DMS79 treated with DMSO at 0.1 percent for 48 hours (cell line): ENCODE results near the gene FAM181B.
A peak's percentile ranks its signal among the peaks of the same experiment; 100 is the strongest.

Source experiments
- DNase-seq: peaks from one replicate; lab custom pipeline; 2025; lab: John Stamatoyannopoulos, UW

The FAM181B gene, protein sequence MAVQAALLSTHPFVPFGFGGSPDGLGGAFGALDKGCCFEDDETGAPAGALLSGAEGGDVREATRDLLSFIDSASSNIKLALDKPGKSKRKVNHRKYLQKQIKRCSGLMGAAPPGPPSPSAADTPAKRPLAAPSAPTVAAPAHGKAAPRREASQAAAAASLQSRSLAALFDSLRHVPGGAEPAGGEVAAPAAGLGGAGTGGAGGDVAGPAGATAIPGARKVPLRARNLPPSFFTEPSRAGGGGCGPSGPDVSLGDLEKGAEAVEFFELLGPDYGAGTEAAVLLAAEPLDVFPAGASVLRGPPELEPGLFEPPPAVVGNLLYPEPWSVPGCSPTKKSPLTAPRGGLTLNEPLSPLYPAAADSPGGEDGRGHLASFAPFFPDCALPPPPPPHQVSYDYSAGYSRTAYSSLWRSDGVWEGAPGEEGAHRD

DNA sequence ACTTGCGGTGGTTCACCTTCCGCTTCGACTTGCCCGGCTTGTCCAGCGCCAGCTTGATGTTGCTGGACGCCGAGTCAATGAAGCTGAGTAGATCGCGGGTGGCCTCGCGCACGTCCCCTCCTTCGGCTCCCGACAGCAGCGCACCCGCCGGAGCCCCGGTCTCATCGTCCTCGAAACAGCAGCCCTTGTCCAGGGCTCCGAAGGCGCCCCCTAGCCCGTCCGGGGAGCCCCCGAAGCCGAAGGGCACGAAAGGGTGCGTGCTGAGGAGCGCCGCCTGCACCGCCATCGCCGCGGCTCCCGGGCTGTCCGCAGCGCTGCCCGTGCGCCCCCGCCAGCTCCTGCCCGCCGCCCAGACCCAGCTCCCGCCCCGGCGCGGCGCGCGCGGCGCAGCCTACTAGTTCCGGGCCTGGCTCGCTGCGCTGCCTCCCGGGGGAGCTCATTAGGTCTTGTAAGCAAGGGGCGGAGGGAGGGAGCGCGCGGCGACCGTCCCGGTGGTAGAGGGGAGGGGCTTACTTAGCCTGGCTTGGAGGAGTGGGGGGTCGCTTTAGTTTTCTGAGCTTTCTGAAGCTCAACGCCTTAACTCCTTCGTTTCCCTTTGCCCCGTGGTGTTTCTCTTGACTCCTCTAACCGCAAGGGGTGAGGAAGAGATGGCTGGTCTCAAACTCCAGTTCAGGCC is at the start of gene FAM181B:
Gene FAM181B (minus strand): TSS at position 421 of the 676 bp plus-strand sequence. CDS start 135 bp downstream, at position 286.
- DNase-seq, result peak; percentile 7

DNA sequence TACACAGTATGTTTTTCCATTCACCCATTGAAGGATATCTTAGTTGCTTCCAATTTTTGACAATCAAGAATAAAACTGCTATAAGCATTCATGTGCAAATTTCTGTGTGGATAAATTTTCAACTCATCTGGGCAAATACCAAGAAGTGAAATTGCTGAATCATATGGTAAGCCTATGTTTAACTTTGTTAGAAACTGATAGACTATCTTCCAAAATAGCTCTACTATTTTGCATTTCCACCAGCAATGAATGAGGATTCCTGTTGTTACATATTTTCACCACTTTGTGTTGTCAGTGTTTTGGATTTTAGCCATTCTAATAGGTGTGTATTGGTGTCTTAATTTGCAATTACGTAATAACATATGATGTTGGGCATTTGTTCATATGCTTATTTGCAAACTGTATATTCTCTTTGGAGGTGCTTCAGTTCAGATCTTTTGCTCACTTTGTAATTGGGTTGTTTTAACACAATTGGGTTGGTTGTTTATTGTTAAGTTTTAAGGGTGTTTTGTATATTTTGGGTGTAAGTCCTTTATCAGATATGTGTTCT is 49.2 kb upstream of the FAM181B start:
- DNase-seq, result no peak

DNA sequence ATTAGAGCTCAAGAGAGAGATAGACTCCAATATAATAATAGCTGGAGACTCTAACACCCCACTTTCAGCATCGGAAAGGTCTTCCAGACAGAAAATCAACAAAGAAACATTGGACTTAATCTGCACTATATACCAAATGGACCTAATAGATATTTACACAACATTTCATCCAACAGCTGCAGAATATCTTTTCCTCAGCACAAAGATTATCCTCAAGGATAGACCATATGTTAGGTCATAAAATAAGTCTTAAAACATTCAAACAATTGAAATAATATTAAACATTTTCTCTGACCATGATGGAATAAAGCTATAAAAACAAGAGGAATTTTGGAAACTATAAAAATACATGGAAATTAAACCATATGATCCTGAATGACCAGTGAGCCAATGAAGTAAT is 45.1 kb upstream of the FAM181B start:
- no peak for DNase-seq

DNA sequence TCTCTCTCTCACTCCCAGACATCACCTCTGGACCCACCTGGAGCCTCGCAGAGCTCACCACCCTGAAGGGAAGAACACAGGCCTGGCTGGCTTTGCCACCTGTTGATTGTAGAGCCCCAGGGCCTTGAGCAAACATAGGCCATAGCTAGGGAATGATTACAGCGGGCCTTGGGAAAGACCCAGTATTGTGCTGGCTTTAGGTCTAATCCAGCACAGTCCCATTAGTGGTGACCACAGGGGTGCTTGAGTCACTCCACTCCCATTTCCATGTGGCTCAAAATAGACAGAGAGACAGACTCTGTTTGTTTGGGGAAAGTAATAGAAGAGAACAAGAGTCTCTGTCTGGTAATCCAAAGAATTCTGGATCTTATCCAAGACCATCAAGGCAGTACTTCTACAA is 42.7 kb upstream of the FAM181B start:
- no peak for DNase-seq

DNA sequence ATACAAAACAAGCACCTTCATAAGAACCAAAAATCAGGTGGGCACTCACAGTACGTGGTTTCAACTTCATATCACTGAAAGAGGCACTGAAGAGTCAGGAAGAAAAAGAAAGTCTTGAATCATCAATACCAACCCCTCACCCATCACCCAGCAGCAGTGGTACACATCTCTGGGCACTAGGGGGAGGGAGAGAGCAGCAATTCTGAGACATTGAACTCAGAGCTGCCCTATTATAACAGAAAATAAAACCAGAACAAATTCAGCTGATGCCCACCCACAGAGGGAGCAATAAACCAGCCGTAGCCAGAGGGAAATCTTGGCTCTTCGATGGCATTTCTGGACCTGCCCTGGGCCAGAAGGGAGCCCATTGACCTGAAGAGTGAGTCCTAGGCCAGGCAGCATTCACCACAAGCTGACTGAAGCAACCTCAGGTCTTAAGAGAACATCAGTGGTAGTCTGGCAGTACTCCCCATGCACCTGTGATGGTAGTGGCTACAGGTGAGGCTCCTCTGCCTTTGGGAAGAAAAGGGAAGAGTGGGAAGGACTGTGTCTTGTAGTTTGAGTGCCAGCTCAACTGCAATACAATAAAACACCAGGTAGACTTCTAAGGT is 42.2 kb upstream of the FAM181B start:
- no peak for DNase-seq

DNA sequence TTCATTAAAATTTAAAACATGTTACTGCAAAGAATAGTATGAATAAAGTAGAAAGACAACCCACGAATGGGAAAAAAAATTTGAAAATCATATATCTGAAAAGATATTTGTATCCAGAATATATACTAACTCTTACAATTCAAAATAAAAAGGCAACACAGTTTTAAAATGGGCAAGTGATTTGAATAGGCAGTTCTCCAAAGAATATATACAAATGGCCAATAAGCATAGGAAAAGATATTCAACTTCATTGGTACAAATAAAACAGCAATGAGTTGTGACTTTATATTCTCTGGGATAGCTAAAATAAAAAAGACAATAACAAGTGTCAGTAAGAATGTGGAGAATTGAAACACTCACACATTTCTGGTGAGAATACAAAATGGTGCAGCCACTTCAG is 41.6 kb upstream of the FAM181B start:
- no peak for DNase-seq

DNA sequence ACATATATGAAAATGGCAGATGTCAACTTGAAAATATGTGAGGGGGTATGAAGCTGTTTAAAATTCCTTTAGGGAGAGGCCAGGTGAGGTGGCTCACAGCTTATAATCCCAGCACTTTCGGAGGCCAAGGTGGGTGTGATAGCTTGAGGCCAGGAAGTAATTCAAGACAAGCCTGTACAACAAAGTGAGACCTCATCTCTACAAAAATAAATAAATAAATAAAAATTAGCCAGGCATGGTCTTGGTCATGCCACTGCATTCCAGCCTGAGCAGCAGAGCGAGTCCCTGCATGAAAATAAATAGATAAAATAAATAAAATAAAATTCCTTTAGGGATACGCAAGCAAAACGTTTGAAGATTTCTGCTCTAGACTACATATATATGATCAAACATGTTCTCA is 38.1 kb upstream of the FAM181B start:
- no peak for DNase-seq

DNA sequence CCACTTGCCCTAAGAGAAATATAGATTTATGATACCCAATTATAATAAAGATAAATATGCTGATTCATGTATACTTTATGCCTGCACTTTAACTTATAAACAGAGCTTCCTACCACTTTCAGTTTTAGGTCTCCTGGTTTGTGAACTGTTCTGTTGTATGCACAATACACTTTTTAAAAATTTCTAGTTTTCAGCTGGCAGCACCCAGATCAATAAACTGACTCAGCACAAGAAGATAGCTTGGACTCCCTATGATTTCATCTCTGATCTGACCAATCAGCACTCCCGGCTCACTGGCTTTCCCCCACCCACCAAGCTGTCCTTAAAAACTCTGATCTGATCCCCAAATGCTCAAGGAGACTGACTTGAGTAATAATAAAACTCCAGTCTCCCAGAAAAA is 33.5 kb upstream of the FAM181B start:
- DNase-seq, result no peak

DNA sequence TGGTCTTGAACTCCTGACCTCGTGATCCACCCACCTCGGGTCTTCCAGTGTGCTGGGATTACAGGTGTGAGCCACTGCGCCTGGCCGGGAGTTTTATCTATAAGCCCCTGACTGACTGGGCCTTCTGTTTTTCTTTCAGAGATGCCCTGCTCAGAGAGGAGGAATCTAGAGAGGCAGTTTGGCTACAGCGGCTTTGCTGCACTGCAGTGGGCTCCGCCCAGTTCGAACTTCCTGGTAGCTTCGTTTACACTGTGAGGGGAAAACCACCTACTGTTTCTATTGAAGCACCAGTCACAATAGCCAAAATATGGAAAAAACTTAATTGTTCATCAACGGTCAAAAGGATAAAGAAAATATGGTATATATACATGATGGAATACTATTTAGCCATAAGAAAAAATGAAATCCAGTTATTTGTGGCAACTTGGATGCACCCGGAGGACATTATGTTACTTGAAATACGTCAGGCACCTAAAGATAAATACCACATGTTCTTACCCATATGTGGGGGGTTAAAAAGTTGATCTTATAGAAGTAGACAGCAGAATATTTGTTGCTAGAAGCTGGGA is 31.9 kb upstream of the FAM181B start:
- no peak for DNase-seq

DNA sequence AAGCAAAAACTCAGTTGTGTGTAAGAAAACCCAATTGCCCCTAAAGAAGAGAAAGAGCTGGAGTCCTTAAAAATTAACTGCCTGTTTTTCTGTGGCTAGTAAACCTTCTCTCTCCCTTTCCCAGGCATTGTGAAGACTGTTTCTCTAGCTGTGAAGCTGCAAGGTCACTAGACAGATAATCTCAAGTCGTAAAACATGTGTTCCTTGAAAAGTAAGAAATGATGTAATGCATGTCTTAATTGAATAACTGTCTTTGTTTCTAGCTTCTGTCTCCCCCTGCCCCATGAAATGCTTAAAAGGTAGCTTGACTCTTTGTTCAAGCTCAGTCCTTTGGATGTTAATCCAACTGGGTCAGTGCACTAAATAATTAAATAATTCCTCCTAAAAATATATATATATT is 29.5 kb upstream of the FAM181B start:
- DNase-seq, result no peak

DNA sequence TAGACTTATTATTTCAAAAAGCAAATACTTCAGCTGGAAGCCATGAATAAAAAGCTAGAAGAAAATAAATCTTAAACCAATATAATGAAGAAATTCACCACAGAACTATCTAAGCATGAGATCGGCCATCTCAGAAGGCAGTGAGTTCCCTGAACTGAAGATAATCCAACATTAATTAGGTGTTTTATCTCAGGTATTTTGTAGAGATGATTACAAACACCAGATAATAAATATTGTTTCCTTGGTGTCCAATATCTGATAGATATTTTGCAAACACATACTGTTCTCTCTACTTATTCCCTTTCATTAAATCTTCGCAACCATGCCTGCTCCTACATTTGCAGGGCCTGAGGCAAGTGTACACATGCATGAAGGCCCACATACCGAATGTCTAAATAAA is 26.0 kb upstream of the FAM181B start:
- no peak for DNase-seq

DNA sequence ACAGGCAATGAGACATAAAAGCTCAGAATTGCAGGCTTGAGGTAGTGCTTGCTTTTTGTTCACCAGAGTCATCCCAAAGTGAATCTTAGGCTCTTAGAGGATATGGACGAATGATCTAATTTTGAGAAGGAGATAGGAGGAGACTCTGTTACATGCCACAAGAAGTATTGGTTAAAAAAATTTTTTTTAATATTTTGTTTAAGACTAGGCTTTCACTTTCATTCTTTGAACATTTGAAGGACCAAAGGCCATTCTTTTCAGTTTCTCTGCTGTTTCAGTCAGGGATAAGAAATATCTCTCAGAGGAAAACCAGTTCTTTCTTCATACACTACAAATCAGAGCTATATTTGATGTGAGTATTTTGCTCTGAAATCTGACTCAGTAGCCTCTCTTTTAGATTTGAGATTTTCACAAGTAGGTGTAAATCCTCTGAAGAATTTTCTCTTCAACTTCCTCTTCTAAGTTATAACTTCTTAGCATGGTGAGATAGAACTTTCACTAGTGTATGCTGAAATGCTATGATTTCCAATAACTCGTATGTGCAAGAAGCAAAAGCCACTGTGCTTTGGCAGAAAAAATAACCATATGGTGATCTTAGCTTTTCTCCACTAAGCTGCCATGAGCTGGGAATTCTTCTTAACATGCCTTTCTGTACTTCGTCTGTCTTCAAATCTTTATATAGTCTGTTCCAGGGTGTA is 24.1 kb upstream of the FAM181B start:
- no peak for DNase-seq

DNA sequence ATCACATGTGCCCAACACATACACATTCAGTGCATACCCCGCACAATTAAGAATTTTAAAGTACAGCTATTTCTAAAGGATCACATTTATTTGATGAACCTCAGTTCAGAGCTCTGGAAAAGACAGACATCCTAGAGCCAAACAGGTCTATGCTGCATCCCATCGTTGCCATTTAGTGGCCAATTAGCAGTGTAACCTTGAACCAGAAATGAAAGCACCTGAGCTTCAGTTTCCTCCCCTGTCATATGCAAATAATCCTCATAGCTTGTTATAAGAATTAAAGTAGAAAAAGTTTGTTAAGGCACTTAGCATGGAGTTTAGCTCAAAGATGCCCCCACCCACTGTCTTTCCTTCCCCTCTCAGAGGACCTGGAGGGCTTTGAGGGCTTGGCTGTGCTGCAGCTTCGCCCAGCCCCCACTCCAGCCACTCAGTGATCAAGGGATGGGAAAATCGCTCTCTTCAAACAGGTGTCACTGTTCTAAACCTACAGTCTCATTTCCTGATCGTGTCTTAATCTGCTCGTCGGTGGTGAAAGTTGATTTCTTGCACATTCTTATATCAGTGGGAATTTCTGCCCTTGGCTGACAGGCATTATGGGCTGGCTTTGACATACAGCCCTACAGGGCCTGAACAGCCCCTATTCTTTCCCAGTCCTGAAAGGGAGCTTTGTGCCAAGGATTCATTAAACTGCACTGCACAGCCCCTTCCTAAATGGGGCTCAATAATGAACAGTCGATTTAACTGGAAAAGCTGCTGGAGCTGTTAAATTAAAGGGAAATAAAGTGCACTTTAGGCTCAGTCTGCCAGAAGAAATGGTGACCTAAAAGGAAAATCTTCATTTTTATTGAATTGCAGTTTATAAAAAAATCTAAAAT is 23.3 kb upstream of the FAM181B start:
- no peak for DNase-seq

DNA sequence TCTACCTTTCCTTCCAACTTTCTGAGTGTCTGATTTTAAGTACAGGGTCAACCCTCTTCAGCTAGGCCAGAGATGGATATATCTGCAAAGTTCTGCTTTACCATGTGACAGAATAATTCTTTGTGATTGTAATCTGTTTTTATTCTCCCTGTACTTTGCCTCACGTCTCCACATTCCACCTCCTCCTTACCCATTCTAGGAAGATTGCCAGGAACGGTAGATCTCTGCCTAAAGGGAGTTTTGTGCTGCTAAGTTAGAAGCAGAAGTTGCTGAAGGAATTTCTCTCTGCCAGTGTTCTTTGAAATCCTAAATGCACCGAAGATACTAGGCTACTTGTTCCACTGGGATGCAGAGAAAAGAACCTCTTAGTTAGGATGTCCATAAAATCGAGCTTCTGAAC is 20.7 kb upstream of the FAM181B start:
- DNase-seq, result no peak

DNA sequence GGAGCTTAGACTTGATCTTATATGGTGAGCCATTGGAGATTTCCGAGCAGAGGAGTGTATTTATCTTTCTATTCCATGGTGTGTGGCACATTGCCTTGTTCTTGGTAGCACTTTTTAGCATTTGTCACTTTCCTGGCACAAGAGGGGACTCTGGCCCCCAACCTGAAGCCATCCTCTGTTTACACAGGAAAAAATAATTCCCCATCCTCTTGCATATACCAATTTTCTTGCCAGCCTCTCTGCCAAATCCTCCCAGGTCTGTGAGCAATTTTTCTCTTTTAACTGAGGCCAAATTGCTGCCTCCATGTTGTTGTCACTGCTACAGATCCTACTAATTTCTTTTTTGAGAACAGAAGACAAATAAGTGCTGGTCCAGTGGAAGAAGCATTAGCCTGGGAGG is 20.3 kb upstream of the FAM181B start:
- no peak for DNase-seq

DNA sequence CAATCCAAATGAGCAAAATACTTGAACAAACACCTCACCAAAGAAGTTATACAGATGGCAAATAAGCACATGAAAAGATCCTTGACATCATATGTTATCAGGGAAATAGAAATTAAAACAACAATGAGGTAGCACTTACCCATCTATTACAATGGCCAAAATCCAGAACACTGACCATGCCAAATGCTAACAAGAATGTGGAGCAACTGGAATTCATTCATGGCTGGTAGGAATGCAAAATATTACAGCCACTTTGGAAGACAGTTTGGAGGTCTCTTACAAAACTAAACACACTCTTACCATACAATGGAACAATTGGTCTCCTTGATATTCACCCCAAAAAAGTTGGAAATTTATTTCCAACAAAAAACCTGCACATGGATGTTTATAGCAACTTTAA is 19.1 kb upstream of the FAM181B start:
- DNase-seq, result no peak

DNA sequence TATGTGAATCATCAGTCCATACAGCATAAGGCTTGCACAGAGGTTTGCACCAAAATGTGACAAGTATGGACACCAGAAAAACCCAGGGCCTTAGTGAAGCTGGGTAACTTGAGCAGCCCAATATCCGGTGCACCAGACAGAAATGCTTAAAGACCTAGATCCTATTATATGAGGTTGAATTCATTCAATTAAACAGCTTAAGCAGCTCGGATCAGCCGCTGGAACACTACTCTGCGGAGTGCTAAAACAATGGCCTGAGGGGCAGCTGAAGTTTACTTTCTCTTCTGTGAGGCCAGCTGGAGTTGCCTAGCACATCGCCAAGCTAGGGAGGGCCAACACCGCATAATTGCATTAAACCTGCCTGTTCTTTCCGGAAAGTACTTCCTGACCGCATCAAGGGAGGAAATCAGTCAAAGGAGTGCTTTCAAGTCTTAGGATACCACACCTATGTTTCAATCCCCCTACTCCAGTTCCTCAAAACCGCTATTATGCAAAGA is 17.0 kb upstream of the FAM181B start:
- no peak for DNase-seq

DNA sequence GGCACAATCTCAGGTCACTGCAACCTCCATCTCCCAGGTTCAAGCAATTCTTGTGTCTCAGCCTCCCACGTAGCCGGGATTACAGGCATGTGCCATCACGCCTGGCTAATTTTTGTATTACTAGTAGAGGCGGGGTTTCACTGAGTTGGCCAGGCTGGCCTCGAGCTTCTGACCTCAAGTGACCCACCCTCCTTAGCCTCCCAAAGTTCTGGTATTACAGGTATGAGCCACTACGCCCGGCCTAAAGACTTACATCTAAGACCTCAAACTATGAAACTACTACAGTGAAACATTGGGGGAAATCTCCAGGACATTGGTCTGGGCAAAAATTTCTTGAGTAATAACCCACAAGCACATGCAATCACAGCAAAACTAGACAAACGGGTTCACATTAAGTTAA is 13.8 kb upstream of the FAM181B start:
- DNase-seq, result no peak

DNA sequence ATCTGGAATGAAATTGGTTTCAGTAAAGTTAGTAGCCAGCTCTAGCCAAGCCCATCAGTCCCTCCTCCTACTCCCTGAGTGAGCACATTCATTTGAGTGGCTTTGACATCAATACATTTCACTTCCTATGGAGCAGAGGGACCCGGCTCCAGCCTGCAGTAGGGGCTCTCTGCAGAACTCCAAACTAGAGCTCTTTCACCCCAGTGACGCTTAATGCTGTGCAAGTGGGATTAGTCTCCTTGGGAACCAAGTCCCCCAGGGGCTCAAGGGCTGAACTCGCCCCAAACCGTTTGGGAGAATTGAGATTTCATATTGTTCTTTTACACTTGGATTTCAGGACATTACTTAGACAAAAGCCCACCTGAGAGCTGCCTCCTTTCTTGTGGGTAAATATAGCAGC is 4.4 kb upstream of the FAM181B start:
- DNase-seq, result no peak

DNA sequence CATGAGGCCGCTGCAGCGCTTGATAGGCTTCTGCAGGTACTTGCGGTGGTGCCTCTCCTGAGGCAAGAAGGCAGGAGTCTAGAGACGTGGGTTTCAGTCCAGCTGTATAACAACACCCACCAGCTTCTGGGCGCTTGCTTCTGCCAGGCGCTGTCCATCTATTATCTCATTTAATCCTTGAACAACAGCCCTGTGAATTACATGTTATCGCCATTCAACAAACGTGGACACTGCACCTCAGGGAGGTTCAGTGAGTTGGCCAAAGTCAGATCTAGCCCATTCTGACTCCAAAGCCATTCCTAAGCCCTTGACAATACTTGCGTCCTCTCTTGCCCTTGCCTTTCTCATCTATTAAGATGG is 436 bp upstream of the FAM181B start:
- DNase-seq, result no peak
